Transverse colon (tissue), 4 donors: Measurements from ENCODE around the gene MAL.

ENCODE experiments used
- EP300 ChIP-seq: sonication (generic); formaldehyde crosslinking; IDR thresholded peaks from one replicate; pipeline ENCODE4 v1.6.1; 2017; ENCODE audit warnings: antibody characterized with exemption, low read depth
- POLR2A ChIP-seq: fragments of 450-650 bp; IDR thresholded peaks from one replicate; pipeline ENCODE4 v1.6.1; 2016; ENCODE audit warnings: antibody characterized with exemption, mild to moderate bottlenecking, moderate library complexity
- POLR2AphosphoS5 ChIP-seq, 3 donors: sonication (generic); formaldehyde crosslinking; IDR thresholded peaks; one replicate each; pipeline ENCODE4 v1.6.1; 2016; ENCODE audit warnings: antibody characterized with exemption in 3 of 3
- TF ChIP-seq, protein P1 (sequence below), 5 experiments: fragments of 200-600 bp in 3 of 5; fragments of 450-650 bp in 2 of 5; sonication (generic) in 3 of 5; IDR thresholded peaks; 1 replicate in 2 of 5; 2 replicates in 3 of 5; pipeline ENCODE4 v1.5.1; 2016 to 2017; ENCODE audit warnings: antibody characterized with exemption in 5 of 5, inconsistent platforms in 3 of 5, mild to moderate bottlenecking in 2 of 5, moderate library complexity in 1 of 5

- TF ChIP-seq POLR2AphosphoS5 (IDR thresholded peaks at IDR 0.05): no peak
- TF ChIP-seq POLR2A: no peak
- TF ChIP-seq, protein P1, sequence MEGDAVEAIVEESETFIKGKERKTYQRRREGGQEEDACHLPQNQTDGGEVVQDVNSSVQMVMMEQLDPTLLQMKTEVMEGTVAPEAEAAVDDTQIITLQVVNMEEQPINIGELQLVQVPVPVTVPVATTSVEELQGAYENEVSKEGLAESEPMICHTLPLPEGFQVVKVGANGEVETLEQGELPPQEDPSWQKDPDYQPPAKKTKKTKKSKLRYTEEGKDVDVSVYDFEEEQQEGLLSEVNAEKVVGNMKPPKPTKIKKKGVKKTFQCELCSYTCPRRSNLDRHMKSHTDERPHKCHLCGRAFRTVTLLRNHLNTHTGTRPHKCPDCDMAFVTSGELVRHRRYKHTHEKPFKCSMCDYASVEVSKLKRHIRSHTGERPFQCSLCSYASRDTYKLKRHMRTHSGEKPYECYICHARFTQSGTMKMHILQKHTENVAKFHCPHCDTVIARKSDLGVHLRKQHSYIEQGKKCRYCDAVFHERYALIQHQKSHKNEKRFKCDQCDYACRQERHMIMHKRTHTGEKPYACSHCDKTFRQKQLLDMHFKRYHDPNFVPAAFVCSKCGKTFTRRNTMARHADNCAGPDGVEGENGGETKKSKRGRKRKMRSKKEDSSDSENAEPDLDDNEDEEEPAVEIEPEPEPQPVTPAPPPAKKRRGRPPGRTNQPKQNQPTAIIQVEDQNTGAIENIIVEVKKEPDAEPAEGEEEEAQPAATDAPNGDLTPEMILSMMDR (IDR thresholded peaks at IDR 0.05): no peak
- no peak for TF ChIP-seq EP300
These were observed 34.6 kb upstream of the MAL start for GRCh38 chr2:94990956-94991355.
